Progenitor cell of endocrine pancreas (in vitro differentiated cells): ENCODE data around the gene PLPPR5. TPM values are rescaled to one million over a fixed set of nuclear protein-coding genes. Genes with fewer than 3 reads are reported as not detected.

Experiments used
- DNase-seq: peaks from one replicate; pipeline ENCODE4 v3.0.0; 2021; ENCODE audit warnings: low spot score; ENCODE audit not compliant: unreplicated experiment
- H3K27ac Mint-ChIP-seq: 2 replicates; pipeline ENCODE4 v1.8.0; 2021; ENCODE audit warnings: mild to moderate bottlenecking, moderate library complexity, mixed read lengths
- H3K27me3 Mint-ChIP-seq: 2 replicates; pipeline ENCODE4 v1.8.0; 2021; ENCODE audit warnings: mixed read lengths
- H3K36me3 Mint-ChIP-seq: 2 replicates; pipeline ENCODE4 v1.8.0; 2022; ENCODE audit warnings: mixed read lengths; ENCODE audit not compliant: insufficient read depth
- H3K4me1 Mint-ChIP-seq: 2 replicates; pipeline ENCODE4 v1.8.0; 2021; ENCODE audit warnings: low read depth, mixed read lengths
- H3K4me3 Mint-ChIP-seq: 2 replicates; pipeline ENCODE4 v1.8.0; 2021; ENCODE audit warnings: low read depth, mild to moderate bottlenecking, moderate library complexity, mixed read lengths
- H3K9me3 Mint-ChIP-seq: 2 replicates; pipeline ENCODE4 v1.8.0; 2021; ENCODE audit warnings: low read depth, mixed read lengths
- total RNA-seq: library from RNA; stranded (reverse); gene quantifications from 2 replicates; pipeline ENCODE4 v1.2.1, GENCODE V29; 2021
- TF ChIP-seq, protein P1 (sequence below): fragments of 200-600 bp; sonication (generic); IDR thresholded peaks from one replicate; pipeline ENCODE4 v1.5.0; 2021; ENCODE audit warnings: antibody characterized with exemption, mild to moderate bottlenecking; ENCODE audit not compliant: unreplicated experiment

Gene PLPPR5
- total RNA-seq, 1 donor from 2014 or later: 0.77 TPM

DNA sequence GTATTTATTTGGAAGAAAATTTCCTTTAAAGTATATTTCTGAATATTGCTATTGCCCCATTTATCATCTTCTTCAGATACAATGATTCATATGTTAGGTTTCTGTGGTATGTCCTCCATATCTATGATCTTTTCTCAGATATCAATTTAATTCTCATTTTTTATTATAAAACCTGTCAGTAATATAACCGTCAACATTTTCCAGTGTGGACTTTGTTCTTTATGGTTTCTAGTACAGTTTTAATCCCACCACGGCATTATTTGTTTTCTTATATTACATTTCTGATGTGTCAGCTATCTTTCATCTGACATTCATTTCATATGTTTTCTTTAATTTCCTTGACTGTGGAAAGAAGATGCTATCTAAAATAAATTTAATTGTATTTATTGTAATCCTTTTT, 97.9 kb downstream of the PLPPR5 start:
- H3K4me3 Mint-ChIP-seq: no peak overlapping the region

DNA sequence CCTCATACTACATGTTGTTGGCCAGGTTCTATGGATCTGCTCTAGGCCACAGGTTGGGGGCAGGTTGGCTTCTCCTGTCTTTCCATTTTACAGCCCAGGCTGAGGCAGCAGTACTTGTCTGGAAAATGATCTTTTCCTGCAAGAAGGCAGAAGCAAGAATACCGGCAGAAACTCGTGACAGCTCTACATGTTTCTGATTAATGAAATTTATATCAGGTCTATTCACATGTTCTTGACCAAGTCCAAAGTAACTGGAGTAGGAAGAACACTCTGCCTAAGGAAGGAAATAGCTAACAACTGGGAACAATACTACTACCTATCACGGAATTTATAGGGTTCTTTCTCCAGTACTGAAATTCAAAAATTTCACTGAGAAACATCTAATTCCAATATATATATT, 98.3 kb downstream of the PLPPR5 start:
- Mint-ChIP-seq H3K27me3 (no peaks in the 10 kb centered on the region), H3K4me1 (no peaks in the 10 kb centered on the region), H3K27ac (no peak overlapping the region), H3K9me3 (no peaks in the 10 kb centered on the region), H3K4me3 (no peak overlapping the region), H3K36me3 (no peaks in the 10 kb centered on the region)
- TF ChIP-seq, protein P1, sequence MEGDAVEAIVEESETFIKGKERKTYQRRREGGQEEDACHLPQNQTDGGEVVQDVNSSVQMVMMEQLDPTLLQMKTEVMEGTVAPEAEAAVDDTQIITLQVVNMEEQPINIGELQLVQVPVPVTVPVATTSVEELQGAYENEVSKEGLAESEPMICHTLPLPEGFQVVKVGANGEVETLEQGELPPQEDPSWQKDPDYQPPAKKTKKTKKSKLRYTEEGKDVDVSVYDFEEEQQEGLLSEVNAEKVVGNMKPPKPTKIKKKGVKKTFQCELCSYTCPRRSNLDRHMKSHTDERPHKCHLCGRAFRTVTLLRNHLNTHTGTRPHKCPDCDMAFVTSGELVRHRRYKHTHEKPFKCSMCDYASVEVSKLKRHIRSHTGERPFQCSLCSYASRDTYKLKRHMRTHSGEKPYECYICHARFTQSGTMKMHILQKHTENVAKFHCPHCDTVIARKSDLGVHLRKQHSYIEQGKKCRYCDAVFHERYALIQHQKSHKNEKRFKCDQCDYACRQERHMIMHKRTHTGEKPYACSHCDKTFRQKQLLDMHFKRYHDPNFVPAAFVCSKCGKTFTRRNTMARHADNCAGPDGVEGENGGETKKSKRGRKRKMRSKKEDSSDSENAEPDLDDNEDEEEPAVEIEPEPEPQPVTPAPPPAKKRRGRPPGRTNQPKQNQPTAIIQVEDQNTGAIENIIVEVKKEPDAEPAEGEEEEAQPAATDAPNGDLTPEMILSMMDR: no peak
- no peak for DNase-seq

More for the DNA sequence above, 97.9 kb downstream of the PLPPR5 start:
- no peak for DNase-seq
- Mint-ChIP-seq H3K4me1 (no peaks in the 10 kb centered on the region), H3K27me3 (no peaks in the 10 kb centered on the region), H3K27ac (no peak overlapping the region), H3K36me3 (no peaks in the 10 kb centered on the region), H3K9me3 (no peaks in the 10 kb centered on the region)
- TF ChIP-seq, protein P1: no peak

DNA sequence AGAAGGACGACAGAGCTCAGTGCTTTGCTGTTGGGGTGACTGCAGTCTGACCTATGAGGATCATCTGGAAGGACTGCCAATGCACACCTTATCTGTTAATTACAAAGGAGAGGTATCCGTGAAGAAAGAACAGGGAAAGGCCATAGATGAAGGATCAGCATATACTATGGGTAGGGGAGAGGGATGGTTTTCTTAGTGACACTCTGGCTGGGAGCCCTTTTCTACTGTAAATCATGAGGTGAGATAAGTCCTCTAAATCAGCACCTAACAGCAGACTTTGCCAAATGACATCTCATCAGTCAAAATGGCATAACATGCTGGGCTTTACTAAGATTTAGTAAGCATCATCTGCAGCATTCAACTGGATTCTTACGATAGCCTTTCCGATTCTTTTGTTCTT, 100.0 kb downstream of the PLPPR5 start:
- TF ChIP-seq, protein P1: no peak
- Mint-ChIP-seq H3K9me3 (no peaks in the 10 kb centered on the region), H3K27me3 (no peaks in the 10 kb centered on the region), H3K4me3 (no peak overlapping the region), H3K27ac (no peak overlapping the region), H3K36me3 (no peaks in the 10 kb centered on the region), H3K4me1 (no peaks in the 10 kb centered on the region)
- no peak for DNase-seq

DNA sequence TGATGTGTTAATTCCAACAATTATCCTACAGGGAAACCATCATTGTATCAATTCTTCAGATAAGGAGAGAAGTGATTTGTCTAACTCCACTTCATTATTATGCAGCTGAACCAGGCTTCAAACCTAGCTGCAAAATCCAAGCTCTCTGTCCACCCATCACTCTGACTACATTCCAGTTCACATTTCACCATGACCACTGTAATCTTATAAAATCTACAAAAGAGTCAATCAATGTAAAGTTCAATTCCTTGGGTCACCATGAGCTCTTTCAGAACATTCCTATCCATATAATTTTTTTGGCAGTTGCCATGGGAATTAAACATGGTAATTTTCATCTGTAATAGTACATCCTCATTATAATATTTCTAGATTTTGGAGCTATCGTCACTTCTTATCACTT, 100.9 kb downstream of the PLPPR5 start:
- Mint-ChIP-seq H3K27ac (no peak overlapping the region), H3K4me3 (no peak overlapping the region), H3K27me3 (no peaks in the 10 kb centered on the region), H3K9me3 (no peaks in the 10 kb centered on the region), H3K4me1 (no peaks in the 10 kb centered on the region), H3K36me3 (no peaks in the 10 kb centered on the region)
- DNase-seq: no peak
- TF ChIP-seq, protein P1: no peak

DNA sequence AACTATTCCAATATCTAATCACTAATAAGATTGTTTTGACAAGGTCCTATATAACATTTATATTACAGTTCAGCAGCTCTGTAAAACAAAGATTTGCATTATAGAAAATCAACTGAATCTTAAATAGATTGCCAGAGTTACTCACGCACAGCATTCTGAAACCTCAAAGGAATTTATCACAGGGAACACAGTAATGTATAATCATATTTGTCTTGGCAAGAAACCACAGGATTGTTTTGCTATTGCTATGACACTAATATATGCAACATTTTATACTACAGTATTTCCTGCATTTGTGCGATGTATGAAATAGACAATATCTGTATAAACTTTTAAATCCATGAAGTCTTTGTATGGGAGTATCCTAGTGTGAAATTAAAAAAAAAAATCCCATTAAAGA, 101.4 kb downstream of the PLPPR5 start:
- no peaks in the 10 kb centered on the region for H3K36me3 Mint-ChIP-seq
- DNase-seq: no peak
- no peaks in the 10 kb centered on the region for H3K4me1 Mint-ChIP-seq
- H3K27ac Mint-ChIP-seq: no peak overlapping the region
- no peaks in the 10 kb centered on the region for H3K27me3 Mint-ChIP-seq
- H3K4me3 Mint-ChIP-seq: no peak overlapping the region
- H3K9me3 Mint-ChIP-seq: no peaks in the 10 kb centered on the region
- TF ChIP-seq, protein P1: no peak
